Chondrocyte (in vitro differentiated cells): Measurements from ENCODE around the gene BBX. TPM values are rescaled to one million over a fixed set of nuclear protein-coding genes. Genes with fewer than 3 reads are reported as not detected.

Source experiments
- DNase-seq: peaks from one replicate; pipeline ENCODE4 v3.0.0; 2021; ENCODE audit warnings: mixed read lengths, low spot score
- H3K27ac Mint-ChIP-seq: one replicate; pipeline ENCODE4 v1.8.0; 2021; ENCODE audit warnings: mild to moderate bottlenecking, moderate library complexity, mixed read lengths; ENCODE audit not compliant: unreplicated experiment
- H3K27me3 Mint-ChIP-seq: 2 replicates; pipeline ENCODE4 v1.8.0; 2021; ENCODE audit warnings: low read depth, mixed read lengths
- H3K36me3 Mint-ChIP-seq: 2 replicates; pipeline ENCODE4 v1.8.0; 2021; ENCODE audit warnings: low read depth, mixed read lengths
- H3K4me1 Mint-ChIP-seq: 2 replicates; pipeline ENCODE4 v1.8.0; 2021; ENCODE audit warnings: low read depth, mild to moderate bottlenecking, mixed read lengths
- H3K4me3 Mint-ChIP-seq: one replicate; pipeline ENCODE4 v1.8.0; 2021; ENCODE audit warnings: mild to moderate bottlenecking, moderate library complexity, mixed read lengths; ENCODE audit not compliant: unreplicated experiment
- H3K9me3 Mint-ChIP-seq: 2 replicates; pipeline ENCODE4 v1.8.0; 2021; ENCODE audit warnings: low read depth, mixed read lengths
- total RNA-seq: library from RNA; stranded (reverse); gene quantifications from 3 replicates; pipeline ENCODE4 v1.2.1, GENCODE V29; 2021
- TF ChIP-seq, protein P1 (sequence below): fragments of 200-600 bp; sonication (generic); IDR thresholded peaks from 2 replicates; pipeline ENCODE4 v1.5.0; 2021; ENCODE audit warnings: antibody characterized with exemption, mild to moderate bottlenecking, moderate library complexity

Gene BBX
- total RNA-seq, 1 donor from 2014 or later, result 69.6 TPM

DNA sequence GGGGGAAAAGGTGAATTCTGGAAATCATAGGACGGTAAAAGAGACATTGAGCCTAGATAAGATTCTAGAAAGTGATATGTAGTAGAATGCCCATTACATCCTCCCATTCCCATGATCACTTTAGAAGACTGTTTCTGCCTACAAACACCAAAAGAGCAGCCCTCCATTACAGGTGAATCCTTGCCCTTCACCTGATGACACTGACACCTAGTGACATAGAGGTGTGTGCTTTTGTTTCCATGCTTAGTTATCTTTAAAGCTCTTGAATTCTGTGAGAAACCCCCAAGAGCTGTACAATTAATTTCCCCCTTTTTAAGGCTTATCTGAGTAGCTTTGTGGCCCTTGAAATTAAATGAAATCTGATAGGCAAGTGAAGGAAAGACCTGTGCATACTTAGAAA lies 8.3 kb upstream of the BBX start:
- no peak for DNase-seq
- no peak overlapping the region for H3K27ac Mint-ChIP-seq
- H3K27me3 Mint-ChIP-seq, result no peaks in the 10 kb centered on the region
- no peaks in the 10 kb centered on the region for H3K9me3 Mint-ChIP-seq
- H3K36me3 Mint-ChIP-seq, result no peaks in the 10 kb centered on the region
- TF ChIP-seq, protein P1, sequence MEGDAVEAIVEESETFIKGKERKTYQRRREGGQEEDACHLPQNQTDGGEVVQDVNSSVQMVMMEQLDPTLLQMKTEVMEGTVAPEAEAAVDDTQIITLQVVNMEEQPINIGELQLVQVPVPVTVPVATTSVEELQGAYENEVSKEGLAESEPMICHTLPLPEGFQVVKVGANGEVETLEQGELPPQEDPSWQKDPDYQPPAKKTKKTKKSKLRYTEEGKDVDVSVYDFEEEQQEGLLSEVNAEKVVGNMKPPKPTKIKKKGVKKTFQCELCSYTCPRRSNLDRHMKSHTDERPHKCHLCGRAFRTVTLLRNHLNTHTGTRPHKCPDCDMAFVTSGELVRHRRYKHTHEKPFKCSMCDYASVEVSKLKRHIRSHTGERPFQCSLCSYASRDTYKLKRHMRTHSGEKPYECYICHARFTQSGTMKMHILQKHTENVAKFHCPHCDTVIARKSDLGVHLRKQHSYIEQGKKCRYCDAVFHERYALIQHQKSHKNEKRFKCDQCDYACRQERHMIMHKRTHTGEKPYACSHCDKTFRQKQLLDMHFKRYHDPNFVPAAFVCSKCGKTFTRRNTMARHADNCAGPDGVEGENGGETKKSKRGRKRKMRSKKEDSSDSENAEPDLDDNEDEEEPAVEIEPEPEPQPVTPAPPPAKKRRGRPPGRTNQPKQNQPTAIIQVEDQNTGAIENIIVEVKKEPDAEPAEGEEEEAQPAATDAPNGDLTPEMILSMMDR, result no peak
- H3K4me1 Mint-ChIP-seq, result no peaks in the 10 kb centered on the region
- H3K4me3 Mint-ChIP-seq, result no peak overlapping the region

DNA sequence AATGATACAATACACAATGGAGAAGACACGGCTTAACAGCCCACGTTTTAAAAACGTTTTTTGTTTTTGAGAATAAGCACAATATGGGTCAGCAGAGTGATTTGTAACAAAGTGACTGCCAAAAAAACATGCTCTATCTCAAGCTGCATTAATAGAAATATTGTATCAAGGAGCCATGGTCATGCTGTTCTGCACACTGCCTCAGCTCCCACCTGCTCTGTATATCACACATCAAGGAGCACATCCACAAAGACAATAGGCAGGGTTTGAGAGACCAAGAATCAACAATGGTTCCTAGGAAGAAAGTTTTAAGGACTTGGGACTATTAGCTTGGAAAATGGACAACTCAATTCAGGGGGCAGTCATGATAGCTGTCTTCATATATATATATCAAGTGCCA lies 6.3 kb upstream of the BBX start:
- Mint-ChIP-seq H3K4me1 (no peaks in the 10 kb centered on the region), H3K36me3 (no peaks in the 10 kb centered on the region), H3K27ac (no peak overlapping the region), H3K9me3 (no peaks in the 10 kb centered on the region), H3K4me3 (no peak overlapping the region), H3K27me3 (no peaks in the 10 kb centered on the region)
- TF ChIP-seq, protein P1, result no peak
- no peak for DNase-seq

DNA sequence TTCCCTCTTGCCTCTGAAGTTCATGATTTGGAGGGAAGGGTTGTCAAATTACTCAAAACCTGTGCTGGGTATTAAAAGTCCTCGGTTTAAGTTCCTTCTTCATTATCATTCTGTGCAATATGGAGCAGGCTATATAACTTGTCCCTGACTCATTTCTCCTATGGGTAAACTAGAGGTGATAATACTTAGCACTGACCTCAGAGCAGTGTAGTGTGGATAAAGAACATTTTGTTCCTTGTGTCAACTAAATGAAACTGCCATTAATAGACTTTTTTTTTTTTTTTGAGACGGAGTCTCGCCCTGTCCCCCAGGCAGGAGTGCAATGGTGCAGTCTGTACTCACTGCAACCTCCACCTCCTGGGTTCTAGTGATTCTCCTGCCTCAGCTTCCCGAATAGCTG lies 2.2 kb upstream of the BBX start:
- no peaks in the 10 kb centered on the region for H3K9me3 Mint-ChIP-seq
- no peaks in the 10 kb centered on the region for H3K27me3 Mint-ChIP-seq
- H3K36me3 Mint-ChIP-seq, result no peaks in the 10 kb centered on the region
- H3K27ac Mint-ChIP-seq, result no peak overlapping the region
- TF ChIP-seq, protein P1, result no peak
- no peak for DNase-seq
- peaks cover 6% of the 10 kb centered on the region for H3K4me1 Mint-ChIP-seq
- no peak overlapping the region for H3K4me3 Mint-ChIP-seq

DNA sequence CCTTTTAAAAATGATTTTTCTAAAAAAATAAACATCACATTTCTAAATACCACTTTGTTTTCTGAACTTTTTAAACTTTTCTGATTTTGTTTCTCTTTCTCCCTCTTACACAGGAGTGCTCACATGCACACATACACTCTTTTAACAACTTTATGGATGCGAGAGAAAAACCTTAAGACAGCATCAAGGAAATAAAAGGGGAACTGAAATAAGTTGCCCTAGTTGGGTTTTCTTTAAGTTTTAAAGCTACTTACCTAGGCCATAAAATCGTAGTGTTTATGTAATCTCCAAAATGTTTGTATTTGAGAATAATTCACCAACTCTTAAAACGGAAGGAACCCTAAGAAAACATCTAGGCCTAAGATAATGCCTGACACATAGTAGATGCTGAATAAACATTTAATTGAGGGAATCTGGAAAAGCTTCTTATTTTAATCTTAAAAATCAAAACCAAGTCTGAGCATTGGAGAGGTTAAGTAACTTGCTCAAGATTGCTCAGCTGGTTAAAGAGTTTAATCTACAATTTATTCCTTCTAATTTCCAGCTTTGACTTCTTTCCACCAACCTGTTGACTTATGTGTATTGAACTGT lies 1.2 kb upstream of the BBX start:
- TF ChIP-seq, protein P1, result no peak
- no peak overlapping the region for H3K4me3 Mint-ChIP-seq
- no peak for DNase-seq
- H3K4me1 Mint-ChIP-seq, result peaks cover 13% of the 10 kb centered on the region
- H3K27ac Mint-ChIP-seq, result no peak overlapping the region
- no peaks in the 10 kb centered on the region for H3K36me3 Mint-ChIP-seq
- H3K27me3 Mint-ChIP-seq, result no peaks in the 10 kb centered on the region
- no peaks in the 10 kb centered on the region for H3K9me3 Mint-ChIP-seq

DNA sequence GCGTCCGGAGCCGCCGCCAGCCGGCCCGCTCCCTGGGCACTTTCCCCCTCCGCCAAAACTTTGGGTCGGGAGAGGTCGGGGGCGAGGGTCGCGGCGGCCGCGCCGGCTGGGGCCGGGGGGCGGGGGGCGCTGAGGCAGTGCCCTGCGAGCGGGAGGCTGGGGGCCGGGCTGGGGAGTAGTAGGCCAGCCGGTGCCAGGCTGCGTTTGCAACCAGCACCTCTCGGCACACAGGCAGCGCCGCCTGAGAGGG lies 452 bp downstream of the BBX start:
- no peak for DNase-seq
- Mint-ChIP-seq H3K4me3 (peak overlapping the region; percentile 92), H3K4me1 (peaks cover 18% of the 10 kb centered on the region), H3K27ac (peak overlapping the region; percentile 94), H3K36me3 (peaks cover 2% of the 10 kb centered on the region), H3K9me3 (no peaks in the 10 kb centered on the region), H3K27me3 (no peaks in the 10 kb centered on the region)
- TF ChIP-seq, protein P1, result no peak
